ENCODE data around the gene KCTD18.

GRCh38 chr2:200442471-200442870 is 67.4 kb downstream of the KCTD18 start:
- TF ChIP-seq EZH2 (IDR thresholded peaks at IDR 0.05; ENCODE audit: insufficient read depth, poor library complexity, severe bottlenecking) (no peak), EZH2phosphoT487 (IDR thresholded peaks at IDR 0.05; ENCODE audit: insufficient read depth, low read depth) (no peak)
